ENCODE data around the gene CHDH. TPM values are rescaled to one million over a fixed set of nuclear protein-coding genes. Genes with fewer than 3 reads are reported as not detected.

The CHDH gene
- total and polyA plus RNA-seq, 5 donors from 2014 or later: 0.45 to 4.3 (median 1.3) TPM

DNA sequence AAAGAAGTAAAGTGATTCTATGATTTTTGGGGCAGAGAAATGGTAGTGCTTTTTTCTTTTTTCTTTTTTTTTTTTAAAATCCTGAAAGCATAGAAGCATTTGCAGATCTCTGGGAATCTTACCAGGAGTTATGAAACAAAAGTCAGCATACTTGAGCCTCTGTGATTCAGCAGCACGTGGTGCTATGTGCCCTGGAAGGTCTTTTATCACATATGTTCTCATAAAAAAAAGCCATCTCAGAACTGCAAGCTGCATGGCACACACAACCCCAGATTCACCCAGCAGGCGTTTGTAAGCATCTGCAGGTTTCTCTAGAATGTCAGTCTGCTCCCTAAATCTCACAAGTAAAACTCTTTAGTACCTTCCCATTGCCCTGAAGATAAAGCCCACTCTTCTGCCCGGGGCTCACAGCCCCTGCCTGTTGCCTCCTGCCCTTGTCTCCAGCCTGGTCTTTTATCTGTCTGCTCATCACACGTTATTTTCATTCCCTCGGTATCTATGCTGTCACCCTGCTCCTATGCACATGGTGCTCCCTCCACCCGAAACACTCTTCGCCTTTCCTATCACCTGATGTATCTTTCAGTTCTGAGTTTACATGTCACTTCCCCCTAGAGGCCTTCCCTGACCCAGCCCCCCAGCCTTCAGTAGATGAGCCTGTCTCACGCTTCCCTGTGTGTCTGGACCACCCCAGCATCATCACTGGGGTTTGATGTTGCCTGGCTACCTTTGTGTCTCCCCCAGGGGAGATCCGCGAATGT is 72.4 kb downstream of the CHDH start:
- H3K4me3 ChIP-seq (ENCODE audit: low read depth, low read length): no peak overlapping the region
- DNase-seq (no peak), ATAC-seq (ENCODE audit: low read depth in 2 of 2) (no peak)
- no peak overlapping the region for H3K27ac ChIP-seq (ENCODE audit: insufficient read depth, low read length, poor library complexity, severe bottlenecking)
- H3K27ac Mint-ChIP-seq: peak overlapping the region in 1 of 3 donors; percentile 75
- no peaks in the 10 kb centered on the region for H3K4me1 ChIP-seq (ENCODE audit: control insufficient read depth, insufficient read depth, low read length, poor library complexity, severe bottlenecking)
- no peaks in the 10 kb centered on the region for H3K36me3 ChIP-seq (ENCODE audit: control insufficient read depth, insufficient read depth, low read length)
- H3K4me3 Mint-ChIP-seq: no peak overlapping the region
- H3K9me3 ChIP-seq (ENCODE audit: control insufficient read depth in 2 of 2, low read length in 2 of 2): no peaks in the 10 kb centered on the region
- H3K4me1 Mint-ChIP-seq: peaks cover 0 to 4% (median 1%) of the 10 kb centered on the region in 4 donors
- no peaks in the 10 kb centered on the region for H3K36me3 Mint-ChIP-seq
- H3K27me3 Mint-ChIP-seq: peaks cover 23% of the 10 kb centered on the region
- H3K27me3 ChIP-seq (ENCODE audit: control insufficient read depth, insufficient read depth, low read length): peaks cover 3% of the 10 kb centered on the region
- peaks cover 0 to 5% (median 0%) of the 10 kb centered on the region in 7 donors for H3K9me3 Mint-ChIP-seq

DNA sequence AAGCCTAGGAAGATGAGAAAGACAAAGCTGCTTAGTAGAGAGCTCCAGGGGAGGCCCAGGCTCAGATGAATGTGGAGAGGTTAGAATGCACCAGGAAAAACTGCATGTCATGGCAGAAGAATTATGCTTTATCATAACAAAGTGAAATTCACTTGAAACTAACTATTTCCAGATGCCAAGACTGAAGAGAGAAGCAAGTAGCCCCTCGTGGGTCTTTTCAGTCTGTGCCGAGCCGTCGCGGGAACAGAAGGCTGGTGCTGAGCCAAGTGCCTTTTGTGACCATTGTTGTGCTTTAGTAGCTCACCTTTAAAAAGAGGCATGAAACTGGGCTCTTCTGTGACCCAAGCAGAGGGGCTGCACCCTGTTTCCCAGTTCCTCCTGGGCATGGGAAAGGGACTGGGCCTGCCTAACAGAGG is 73.2 kb downstream of the CHDH start:
- ATAC-seq (ENCODE audit: low read depth in 2 of 2) (no peak), DNase-seq (no peak)
- H3K9me3 ChIP-seq (ENCODE audit: control insufficient read depth in 2 of 2, low read length in 2 of 2): no peaks in the 10 kb centered on the region
- peaks cover 3% of the 10 kb centered on the region for H3K27me3 ChIP-seq (ENCODE audit: control insufficient read depth, insufficient read depth, low read length)
- no peaks in the 10 kb centered on the region for H3K4me1 ChIP-seq (ENCODE audit: control insufficient read depth, insufficient read depth, low read length, poor library complexity, severe bottlenecking)
- Mint-ChIP-seq H3K9me3 (peaks cover 0 to 5% (median 0%) of the 10 kb centered on the region in 7 donors), H3K36me3 (no peaks in the 10 kb centered on the region), H3K27ac (no peak overlapping the region), H3K4me3 (no peak overlapping the region), H3K27me3 (peaks cover 26% of the 10 kb centered on the region), H3K4me1 (peaks cover 0 to 4% (median 1%) of the 10 kb centered on the region in 4 donors)
- no peaks in the 10 kb centered on the region for H3K36me3 ChIP-seq (ENCODE audit: control insufficient read depth, insufficient read depth, low read length)
- no peak overlapping the region for H3K27ac ChIP-seq (ENCODE audit: insufficient read depth, low read length, poor library complexity, severe bottlenecking)
- H3K4me3 ChIP-seq (ENCODE audit: low read depth, low read length): no peak overlapping the region

DNA sequence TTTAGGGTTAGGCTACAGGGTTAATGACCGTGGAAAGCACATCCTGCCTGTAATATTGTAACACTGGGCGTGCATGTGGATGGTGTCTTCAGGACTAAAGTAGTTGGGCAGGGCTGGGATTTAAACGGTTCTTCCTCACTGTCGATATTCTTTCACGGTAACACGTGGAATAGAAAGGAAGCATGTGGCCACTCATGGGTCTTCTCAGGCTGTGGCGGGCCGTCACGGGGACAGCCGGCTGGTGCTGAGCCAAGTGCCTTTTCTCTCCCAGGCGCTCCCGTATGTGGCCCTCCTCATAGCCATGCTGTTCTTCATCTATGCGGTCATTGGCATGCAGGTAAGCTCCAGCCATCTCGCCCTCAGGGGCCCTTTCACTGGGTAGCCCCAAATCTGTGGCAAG is 73.7 kb downstream of the CHDH start:
- Mint-ChIP-seq H3K27ac (no peak overlapping the region), H3K9me3 (peaks cover 0 to 5% (median 0%) of the 10 kb centered on the region in 7 donors), H3K27me3 (peaks cover 30% of the 10 kb centered on the region), H3K4me1 (peaks cover 0 to 4% (median 1%) of the 10 kb centered on the region in 4 donors), H3K36me3 (no peaks in the 10 kb centered on the region), H3K4me3 (no peak overlapping the region)
- no peaks in the 10 kb centered on the region for H3K36me3 ChIP-seq (ENCODE audit: control insufficient read depth, insufficient read depth, low read length)
- DNase-seq: no peak
- no peak for ATAC-seq (ENCODE audit: low read depth in 2 of 2)
- no peaks in the 10 kb centered on the region for H3K9me3 ChIP-seq (ENCODE audit: control insufficient read depth in 2 of 2, low read length in 2 of 2)
- no peak overlapping the region for H3K27ac ChIP-seq (ENCODE audit: insufficient read depth, low read length, poor library complexity, severe bottlenecking)
- no peak overlapping the region for H3K4me3 ChIP-seq (ENCODE audit: low read depth, low read length)
- no peaks in the 10 kb centered on the region for H3K4me1 ChIP-seq (ENCODE audit: control insufficient read depth, insufficient read depth, low read length, poor library complexity, severe bottlenecking)
- peaks cover 3% of the 10 kb centered on the region for H3K27me3 ChIP-seq (ENCODE audit: control insufficient read depth, insufficient read depth, low read length)

DNA sequence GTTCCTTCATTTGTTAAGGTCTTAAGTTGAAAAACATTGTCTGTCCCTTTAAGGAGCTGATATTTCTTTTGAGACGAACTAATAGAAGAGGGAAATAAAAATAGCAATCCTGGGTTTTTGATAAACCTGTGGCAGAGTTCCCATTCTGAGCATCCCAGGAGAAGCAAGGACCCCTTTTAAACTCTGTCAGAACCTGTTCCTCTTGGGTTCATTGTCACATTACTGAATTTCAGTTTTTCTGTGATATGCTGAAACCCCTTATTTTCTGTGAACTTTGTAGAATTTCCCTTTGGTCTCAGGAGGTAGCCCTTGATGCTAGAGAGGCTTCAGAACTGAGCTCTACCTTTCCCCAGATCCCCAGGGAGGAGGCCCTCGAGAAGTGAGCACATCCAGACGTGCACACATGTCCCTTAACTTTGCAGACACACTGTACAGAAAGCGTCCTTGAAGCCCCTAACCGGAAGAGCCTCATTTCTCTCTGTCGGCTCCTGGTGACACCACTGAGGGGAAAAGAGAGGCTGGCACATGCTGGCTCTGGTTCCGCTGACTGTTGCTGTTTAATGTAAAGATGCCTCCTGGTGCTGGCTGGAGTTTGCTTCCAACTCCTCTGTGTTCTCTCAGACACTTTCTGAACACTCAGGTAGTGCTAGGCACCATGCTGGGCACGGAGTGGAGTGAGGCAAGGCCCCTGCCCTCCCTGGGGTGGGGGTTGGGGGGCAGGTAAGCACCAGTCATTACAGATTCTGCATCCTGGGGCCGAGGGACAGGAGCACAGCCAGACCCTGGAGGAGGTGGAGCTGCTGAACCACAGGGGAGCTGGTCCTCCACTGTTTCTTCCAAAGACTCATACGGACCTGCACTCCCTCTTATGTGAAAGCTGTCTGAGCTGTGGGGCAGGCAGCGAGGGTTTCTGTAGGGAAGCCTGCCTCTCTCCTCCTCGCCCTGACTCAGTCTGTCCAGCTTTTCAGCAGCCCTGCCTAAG is 77.5 kb downstream of the CHDH start:
- peaks cover 18% of the 10 kb centered on the region for H3K27me3 Mint-ChIP-seq
- no peak overlapping the region for H3K4me3 ChIP-seq (ENCODE audit: low read depth, low read length)
- no peak overlapping the region for H3K4me3 Mint-ChIP-seq

DNA sequence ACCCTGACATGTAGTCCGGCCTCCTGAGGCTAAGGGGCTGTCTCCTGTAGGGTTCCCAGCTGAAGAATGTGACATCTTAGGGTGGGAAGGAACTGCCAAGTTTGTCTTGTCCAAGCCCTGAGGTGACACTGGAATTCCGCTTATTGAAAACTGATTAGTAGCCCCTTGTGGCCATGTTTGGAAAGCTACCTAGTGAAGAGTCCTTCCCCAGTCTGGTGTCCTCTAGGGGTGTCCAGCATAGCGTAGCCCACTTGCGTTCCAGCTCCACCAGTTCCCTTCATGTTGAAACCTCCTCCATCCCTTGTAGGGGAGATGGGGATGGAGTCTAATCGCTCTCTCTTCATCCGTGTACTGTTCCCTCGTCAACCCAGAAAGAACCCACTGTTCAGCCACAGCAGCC is 79.5 kb downstream of the CHDH start:
- Mint-ChIP-seq H3K36me3 (no peaks in the 10 kb centered on the region), H3K27me3 (peaks cover 18% of the 10 kb centered on the region)
- ATAC-seq (ENCODE audit: low read depth in 2 of 2): no peak

More for the DNA sequence above, 77.5 kb downstream of the CHDH start:
- peaks cover 3% of the 10 kb centered on the region for H3K27me3 ChIP-seq (ENCODE audit: control insufficient read depth, insufficient read depth, low read length)
- no peak for DNase-seq
- Mint-ChIP-seq H3K4me1 (peaks cover 0 to 2% (median 0%) of the 10 kb centered on the region in 4 donors), H3K27ac (no peak overlapping the region), H3K9me3 (no peaks in the 10 kb centered on the region), H3K36me3 (no peaks in the 10 kb centered on the region)
- no peaks in the 10 kb centered on the region for H3K4me1 ChIP-seq (ENCODE audit: control insufficient read depth, insufficient read depth, low read length, poor library complexity, severe bottlenecking)
- no peak for ATAC-seq (ENCODE audit: low read depth in 2 of 2)
- no peaks in the 10 kb centered on the region for H3K9me3 ChIP-seq (ENCODE audit: control insufficient read depth in 2 of 2, low read length in 2 of 2)
- no peaks in the 10 kb centered on the region for H3K36me3 ChIP-seq (ENCODE audit: control insufficient read depth, insufficient read depth, low read length)
- no peak overlapping the region for H3K27ac ChIP-seq (ENCODE audit: insufficient read depth, low read length, poor library complexity, severe bottlenecking)

DNA sequence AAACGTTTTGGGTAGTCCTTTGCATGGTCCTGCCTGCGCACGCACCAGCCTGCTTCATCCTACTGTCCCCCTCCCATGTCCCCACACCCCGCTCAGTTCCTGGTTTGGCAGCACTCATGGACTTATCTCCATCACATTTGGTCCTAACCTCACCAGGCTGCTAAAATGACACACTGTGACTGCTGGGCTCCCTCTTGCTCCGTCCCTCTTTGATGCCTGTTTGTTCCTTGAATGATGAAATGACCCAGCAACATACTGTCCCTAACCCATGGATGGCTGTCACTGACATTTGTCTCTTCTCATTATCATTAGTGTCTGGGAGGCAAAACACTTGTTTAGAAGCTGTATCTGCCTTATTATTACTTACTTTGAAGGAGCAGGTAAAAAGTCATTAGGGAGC is 80.5 kb downstream of the CHDH start:
- no peak for DNase-seq
- Mint-ChIP-seq H3K9me3 (no peaks in the 10 kb centered on the region), H3K27me3 (peaks cover 18% of the 10 kb centered on the region), H3K4me3 (no peak overlapping the region), H3K27ac (peak overlapping the region in 1 of 3 donors; percentile 26), H3K36me3 (no peaks in the 10 kb centered on the region), H3K4me1 (peaks cover 0 to 2% (median 0%) of the 10 kb centered on the region in 4 donors)
- Histone ChIP-seq H3K4me1 (ENCODE audit: control insufficient read depth, insufficient read depth, low read length, poor library complexity, severe bottlenecking) (no peaks in the 10 kb centered on the region), H3K27me3 (ENCODE audit: control insufficient read depth, insufficient read depth, low read length) (no peaks in the 10 kb centered on the region), H3K4me3 (ENCODE audit: low read depth, low read length) (no peak overlapping the region), H3K9me3 (ENCODE audit: control insufficient read depth in 2 of 2, low read length in 2 of 2) (no peaks in the 10 kb centered on the region), H3K36me3 (ENCODE audit: control insufficient read depth, insufficient read depth, low read length) (no peaks in the 10 kb centered on the region), H3K27ac (ENCODE audit: insufficient read depth, low read length, poor library complexity, severe bottlenecking) (no peak overlapping the region)
- no peak for ATAC-seq (ENCODE audit: low read depth in 2 of 2)

More for the DNA sequence above, 79.5 kb downstream of the CHDH start:
- Histone ChIP-seq H3K9me3 (ENCODE audit: control insufficient read depth in 2 of 2, low read length in 2 of 2) (no peaks in the 10 kb centered on the region), H3K36me3 (ENCODE audit: control insufficient read depth, insufficient read depth, low read length) (no peaks in the 10 kb centered on the region), H3K4me1 (ENCODE audit: control insufficient read depth, insufficient read depth, low read length, poor library complexity, severe bottlenecking) (no peaks in the 10 kb centered on the region), H3K27ac (ENCODE audit: insufficient read depth, low read length, poor library complexity, severe bottlenecking) (no peak overlapping the region), H3K4me3 (ENCODE audit: low read depth, low read length) (no peak overlapping the region), H3K27me3 (ENCODE audit: control insufficient read depth, insufficient read depth, low read length) (no peaks in the 10 kb centered on the region)
- no peaks in the 10 kb centered on the region for H3K9me3 Mint-ChIP-seq
- no peak overlapping the region for H3K27ac Mint-ChIP-seq
- H3K4me3 Mint-ChIP-seq: no peak overlapping the region
- H3K4me1 Mint-ChIP-seq: peaks cover 0 to 2% (median 0%) of the 10 kb centered on the region in 4 donors
- DNase-seq: no peak

DNA sequence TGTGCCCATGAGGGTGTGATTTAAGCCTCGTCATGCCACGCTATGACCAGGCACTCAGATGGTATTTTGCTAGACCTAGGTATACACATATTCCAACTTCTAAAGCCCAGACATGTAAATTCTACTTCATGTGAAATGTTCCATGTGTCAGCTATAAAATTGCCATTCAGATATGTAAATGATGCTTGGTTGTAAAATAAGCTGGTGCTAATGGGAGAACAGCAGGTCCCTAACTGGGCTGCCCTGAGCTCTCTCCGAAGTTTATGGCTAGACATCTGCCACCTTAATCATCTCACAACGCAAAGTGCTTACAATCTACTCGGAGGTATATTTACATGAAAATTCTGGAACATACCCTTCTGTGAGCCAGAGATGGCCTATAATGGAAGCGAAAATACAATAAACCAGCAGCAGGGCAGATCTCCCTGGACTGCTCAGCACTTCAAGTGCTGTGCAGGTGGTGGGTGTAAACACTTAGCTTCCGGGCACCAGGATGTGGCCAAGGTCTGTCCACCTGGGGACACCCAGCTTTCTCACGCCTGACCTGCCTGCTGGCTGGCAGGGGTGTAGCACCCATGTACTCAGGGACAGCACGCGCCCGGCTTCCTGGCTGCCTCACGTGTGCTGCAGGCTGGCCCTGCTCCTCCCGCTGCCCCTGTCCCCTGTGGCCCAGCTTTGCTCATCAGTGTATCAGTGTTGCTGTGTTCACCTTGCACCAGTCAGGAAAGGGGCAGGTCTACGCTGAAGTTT is 82.0 kb downstream of the CHDH start:
- Histone ChIP-seq H3K36me3 (ENCODE audit: control insufficient read depth, insufficient read depth, low read length) (no peaks in the 10 kb centered on the region), H3K27ac (ENCODE audit: insufficient read depth, low read length, poor library complexity, severe bottlenecking) (no peak overlapping the region), H3K4me3 (ENCODE audit: low read depth, low read length) (no peak overlapping the region), H3K4me1 (ENCODE audit: control insufficient read depth, insufficient read depth, low read length, poor library complexity, severe bottlenecking) (no peaks in the 10 kb centered on the region), H3K27me3 (ENCODE audit: control insufficient read depth, insufficient read depth, low read length) (no peaks in the 10 kb centered on the region), H3K9me3 (ENCODE audit: control insufficient read depth in 2 of 2, low read length in 2 of 2) (no peaks in the 10 kb centered on the region)
- Mint-ChIP-seq H3K4me3 (no peak overlapping the region), H3K4me1 (no peaks in the 10 kb centered on the region), H3K36me3 (no peaks in the 10 kb centered on the region), H3K27ac (no peak overlapping the region), H3K9me3 (no peaks in the 10 kb centered on the region), H3K27me3 (peaks cover 13% of the 10 kb centered on the region)
- ATAC-seq (ENCODE audit: low read depth in 2 of 2) (no peak), DNase-seq (no peak)

All from CD4-positive, CD25-positive, alpha-beta regulatory T cell (primary cell).